Activated naive CD4-positive, alpha-beta T cell treated with anti-CD3 and anti-CD28 coated beads, Interleukin-2, amount 50 U/mL, for 24 hours (primary cell): Measurements from ENCODE around the gene SNX9.
"Not testable (repeated sequence)": the region's sequence is repeated elsewhere in the genome, so short reads cannot be mapped to it uniquely, and the experiment has no call there.

Source experiments
- H3K27ac Mint-ChIP-seq: one replicate; pipeline ENCODE4 v1.8.0; 2021; ENCODE audit warnings: mild to moderate bottlenecking, mixed read lengths
- H3K27me3 Mint-ChIP-seq: one replicate; pipeline ENCODE4 v1.8.0; 2021; ENCODE audit warnings: mixed read lengths
- H3K36me3 Mint-ChIP-seq: one replicate; pipeline ENCODE4 v1.8.0; 2021; ENCODE audit warnings: mixed read lengths
- H3K4me1 Mint-ChIP-seq: one replicate; pipeline ENCODE4 v1.8.0; 2021; ENCODE audit warnings: mixed read lengths
- H3K4me3 Mint-ChIP-seq: one replicate; pipeline ENCODE4 v1.8.0; 2021; ENCODE audit warnings: mild to moderate bottlenecking, mixed read lengths
- H3K9me3 Mint-ChIP-seq: one replicate; pipeline ENCODE4 v1.8.0; 2021; ENCODE audit warnings: mixed read lengths

SNX9 gene

GRCh38 chr6:157900262-157900661 is 77.2 kb downstream of the SNX9 start:
- not testable (repeated sequence) for H3K36me3 Mint-ChIP-seq, H3K9me3 Mint-ChIP-seq, H3K27me3 Mint-ChIP-seq, H3K4me3 Mint-ChIP-seq
- peak overlapping the region; percentile 30 for H3K27ac Mint-ChIP-seq
- peaks cover 27% of the 10 kb centered on the region for H3K4me1 Mint-ChIP-seq

- peaks cover 22% of the 10 kb centered on the region for H3K4me1 Mint-ChIP-seq
- not testable (repeated sequence) for H3K27ac Mint-ChIP-seq, H3K27me3 Mint-ChIP-seq, H3K36me3 Mint-ChIP-seq, H3K4me3 Mint-ChIP-seq, H3K9me3 Mint-ChIP-seq
Observed at GRCh38 chr6:157900751-157901150, 77.7 kb downstream of the SNX9 start.

GRCh38 chr6:157904999-157905398 is 82.0 kb downstream of the SNX9 start:
- H3K27me3 Mint-ChIP-seq: no peaks in the 10 kb centered on the region
- peak overlapping the region; percentile 41 for H3K27ac Mint-ChIP-seq

GRCh38 chr6:157905590-157906342 is 82.7 kb downstream of the SNX9 start:
- no peak overlapping the region for H3K27ac Mint-ChIP-seq
- H3K4me1 Mint-ChIP-seq: peaks cover 13% of the 10 kb centered on the region
- peaks cover 33% of the 10 kb centered on the region for H3K36me3 Mint-ChIP-seq
- no peaks in the 10 kb centered on the region for H3K27me3 Mint-ChIP-seq
- no peak overlapping the region for H3K4me3 Mint-ChIP-seq
- H3K9me3 Mint-ChIP-seq: no peaks in the 10 kb centered on the region

More at GRCh38 chr6:157904999-157905398, 82.0 kb downstream of the SNX9 start:
- H3K9me3 Mint-ChIP-seq: no peaks in the 10 kb centered on the region
- H3K4me1 Mint-ChIP-seq: peaks cover 17% of the 10 kb centered on the region
- H3K4me3 Mint-ChIP-seq: no peak overlapping the region
- H3K36me3 Mint-ChIP-seq: peaks cover 29% of the 10 kb centered on the region

GRCh38 chr6:157906537-157907061 is 83.6 kb downstream of the SNX9 start:
- no peak overlapping the region for H3K4me3 Mint-ChIP-seq
- H3K4me1 Mint-ChIP-seq: peaks cover 17% of the 10 kb centered on the region
- peaks cover 32% of the 10 kb centered on the region for H3K36me3 Mint-ChIP-seq
- peak overlapping the region; percentile 46 for H3K27ac Mint-ChIP-seq
- H3K9me3 Mint-ChIP-seq: no peaks in the 10 kb centered on the region
- H3K27me3 Mint-ChIP-seq: no peaks in the 10 kb centered on the region

- H3K36me3 Mint-ChIP-seq: peaks cover 32% of the 10 kb centered on the region
- H3K9me3 Mint-ChIP-seq: no peaks in the 10 kb centered on the region
- no peaks in the 10 kb centered on the region for H3K27me3 Mint-ChIP-seq
- peaks cover 17% of the 10 kb centered on the region for H3K4me1 Mint-ChIP-seq
- no peak overlapping the region for H3K27ac Mint-ChIP-seq
- no peak overlapping the region for H3K4me3 Mint-ChIP-seq
Observed at GRCh38 chr6:157907651-157908050, 84.6 kb downstream of the SNX9 start.

GRCh38 chr6:157908369-157909281 is 85.6 kb downstream of the SNX9 start:
- Mint-ChIP-seq H3K36me3 (peaks cover 33% of the 10 kb centered on the region), H3K27me3 (no peaks in the 10 kb centered on the region), H3K4me3 (no peak overlapping the region), H3K27ac (peak overlapping the region; percentile 95), H3K9me3 (no peaks in the 10 kb centered on the region), H3K4me1 (peaks cover 17% of the 10 kb centered on the region)

GRCh38 chr6:157909282-157909664 is 86.2 kb downstream of the SNX9 start:
- Mint-ChIP-seq H3K27me3 (no peaks in the 10 kb centered on the region), H3K4me3 (no peak overlapping the region), H3K27ac (no peak overlapping the region), H3K4me1 (peaks cover 17% of the 10 kb centered on the region), H3K36me3 (peaks cover 37% of the 10 kb centered on the region), H3K9me3 (no peaks in the 10 kb centered on the region)

- no peak overlapping the region for H3K4me3 Mint-ChIP-seq
- no peaks in the 10 kb centered on the region for H3K9me3 Mint-ChIP-seq
- H3K27me3 Mint-ChIP-seq: no peaks in the 10 kb centered on the region
- H3K36me3 Mint-ChIP-seq: peaks cover 39% of the 10 kb centered on the region
- H3K4me1 Mint-ChIP-seq: peaks cover 17% of the 10 kb centered on the region
- no peak overlapping the region for H3K27ac Mint-ChIP-seq
Observed at GRCh38 chr6:157911278-157911677, 88.2 kb downstream of the SNX9 start.

- H3K36me3 Mint-ChIP-seq: peaks cover 39% of the 10 kb centered on the region
- no peak overlapping the region for H3K27ac Mint-ChIP-seq
Observed at GRCh38 chr6:157911786-157912185, 88.7 kb downstream of the SNX9 start.

GRCh38 chr6:157912326-157912725 is 89.3 kb downstream of the SNX9 start:
- no peak overlapping the region for H3K4me3 Mint-ChIP-seq
- H3K27ac Mint-ChIP-seq: no peak overlapping the region
- peaks cover 39% of the 10 kb centered on the region for H3K36me3 Mint-ChIP-seq
- peaks cover 23% of the 10 kb centered on the region for H3K4me1 Mint-ChIP-seq
- no peaks in the 10 kb centered on the region for H3K9me3 Mint-ChIP-seq
- H3K27me3 Mint-ChIP-seq: no peaks in the 10 kb centered on the region

More at GRCh38 chr6:157911786-157912185, 88.7 kb downstream of the SNX9 start:
- Mint-ChIP-seq H3K4me1 (peaks cover 22% of the 10 kb centered on the region), H3K27me3 (no peaks in the 10 kb centered on the region), H3K4me3 (no peak overlapping the region), H3K9me3 (no peaks in the 10 kb centered on the region)

GRCh38 chr6:157921685-157922367 is 98.8 kb downstream of the SNX9 start:
- Mint-ChIP-seq H3K36me3 (peaks cover 48% of the 10 kb centered on the region), H3K27ac (no peak overlapping the region), H3K9me3 (no peaks in the 10 kb centered on the region), H3K4me3 (no peak overlapping the region), H3K27me3 (no peaks in the 10 kb centered on the region), H3K4me1 (peaks cover 1% of the 10 kb centered on the region)

GRCh38 chr6:157925771-157926170 is 102.7 kb downstream of the SNX9 start:
- H3K4me3 Mint-ChIP-seq: no peak overlapping the region
- no peaks in the 10 kb centered on the region for H3K27me3 Mint-ChIP-seq
- H3K4me1 Mint-ChIP-seq: no peaks in the 10 kb centered on the region
- no peaks in the 10 kb centered on the region for H3K9me3 Mint-ChIP-seq
- peaks cover 34% of the 10 kb centered on the region for H3K36me3 Mint-ChIP-seq
- H3K27ac Mint-ChIP-seq: peak overlapping the region; percentile 46

- peaks cover 29% of the 10 kb centered on the region for H3K36me3 Mint-ChIP-seq
- H3K27me3 Mint-ChIP-seq: no peaks in the 10 kb centered on the region
Observed at GRCh38 chr6:157927011-157927410, 104.0 kb downstream of the SNX9 start.

GRCh38 chr6:157928428-157928827 is 105.4 kb downstream of the SNX9 start:
- H3K27ac Mint-ChIP-seq: no peak overlapping the region
- H3K9me3 Mint-ChIP-seq: no peaks in the 10 kb centered on the region
- peaks cover 23% of the 10 kb centered on the region for H3K36me3 Mint-ChIP-seq
- H3K27me3 Mint-ChIP-seq: no peaks in the 10 kb centered on the region
- H3K4me3 Mint-ChIP-seq: no peak overlapping the region
- no peaks in the 10 kb centered on the region for H3K4me1 Mint-ChIP-seq

More at GRCh38 chr6:157927011-157927410, 104.0 kb downstream of the SNX9 start:
- Mint-ChIP-seq H3K9me3 (no peaks in the 10 kb centered on the region), H3K27ac (no peak overlapping the region), H3K4me3 (no peak overlapping the region), H3K4me1 (no peaks in the 10 kb centered on the region)
